Stimulated activated memory B cell treated with anti-CD40 and anti-IgM and Interleukin-4, amounts not matched to agents 10 μg/mL and 1 μg/mL and 100 μg/mL, for 72 hours (primary cell): Measurements from ENCODE around the gene PRKG1.
"Not testable (repeated sequence)": the region's sequence is repeated elsewhere in the genome, so short reads cannot be mapped to it uniquely, and the experiment has no call there.

Source experiments
- ATAC-seq: fragments of 150-1000 bp; cut with Tn5 transposase; 2 replicates; pipeline ENCODE4 v1.10.0; 2021
- H3K27ac Mint-ChIP-seq: one replicate; pipeline ENCODE4 v1.8.0; 2022; ENCODE audit warnings: mild to moderate bottlenecking, mixed read lengths
- H3K27me3 Mint-ChIP-seq: one replicate; pipeline ENCODE4 v1.8.0; 2022; ENCODE audit warnings: mixed read lengths
- H3K36me3 Mint-ChIP-seq: one replicate; pipeline ENCODE4 v1.8.0; 2022; ENCODE audit warnings: mixed read lengths
- H3K4me1 Mint-ChIP-seq: one replicate; pipeline ENCODE4 v1.8.0; 2022; ENCODE audit warnings: mixed read lengths
- H3K4me3 Mint-ChIP-seq: one replicate; pipeline ENCODE4 v1.8.0; 2022; ENCODE audit warnings: mild to moderate bottlenecking, moderate library complexity, mixed read lengths
- H3K9me3 Mint-ChIP-seq: one replicate; pipeline ENCODE4 v1.8.0; 2022; ENCODE audit warnings: mixed read lengths

PRKG1 gene

GRCh38 chr10:51675088-51675487 is 600.8 kb downstream of the PRKG1 start:
- no peak overlapping the region for H3K4me3 Mint-ChIP-seq
- no peak for ATAC-seq
- H3K4me1 Mint-ChIP-seq: no peaks in the 10 kb centered on the region
- H3K27ac Mint-ChIP-seq: no peak overlapping the region
- no peaks in the 10 kb centered on the region for H3K36me3 Mint-ChIP-seq
- peaks cover 8% of the 10 kb centered on the region for H3K9me3 Mint-ChIP-seq
- peaks cover 43% of the 10 kb centered on the region for H3K27me3 Mint-ChIP-seq

GRCh38 chr10:51679841-51680240 is 605.6 kb downstream of the PRKG1 start:
- Mint-ChIP-seq H3K4me1 (no peaks in the 10 kb centered on the region), H3K27me3 (peaks cover 29% of the 10 kb centered on the region), H3K9me3 (no peaks in the 10 kb centered on the region), H3K27ac (no peak overlapping the region), H3K36me3 (no peaks in the 10 kb centered on the region), H3K4me3 (no peak overlapping the region)
- ATAC-seq: no peak

GRCh38 chr10:51683031-51683691 is 608.9 kb downstream of the PRKG1 start:
- Mint-ChIP-seq H3K4me3 (no peak overlapping the region), H3K4me1 (no peaks in the 10 kb centered on the region), H3K27me3 (peaks cover 21% of the 10 kb centered on the region), H3K9me3 (no peaks in the 10 kb centered on the region), H3K36me3 (no peaks in the 10 kb centered on the region), H3K27ac (no peak overlapping the region)
- no peak for ATAC-seq

GRCh38 chr10:51685768-51686167 is 611.5 kb downstream of the PRKG1 start:
- ATAC-seq: no peak
- H3K9me3 Mint-ChIP-seq: peaks cover 6% of the 10 kb centered on the region
- H3K4me3 Mint-ChIP-seq: no peak overlapping the region
- no peaks in the 10 kb centered on the region for H3K4me1 Mint-ChIP-seq
- H3K27me3 Mint-ChIP-seq: peaks cover 8% of the 10 kb centered on the region
- no peaks in the 10 kb centered on the region for H3K36me3 Mint-ChIP-seq
- H3K27ac Mint-ChIP-seq: no peak overlapping the region

GRCh38 chr10:51687296-51687695 is 613.0 kb downstream of the PRKG1 start:
- Mint-ChIP-seq H3K36me3 (no peaks in the 10 kb centered on the region), H3K4me1 (no peaks in the 10 kb centered on the region), H3K9me3 (peaks cover 6% of the 10 kb centered on the region), H3K27ac (no peak overlapping the region), H3K4me3 (no peak overlapping the region), H3K27me3 (peaks cover 3% of the 10 kb centered on the region)
- ATAC-seq: no peak

GRCh38 chr10:51688826-51689225 is 614.5 kb downstream of the PRKG1 start:
- not testable (repeated sequence) for H3K4me3 Mint-ChIP-seq, H3K27me3 Mint-ChIP-seq, H3K27ac Mint-ChIP-seq, H3K9me3 Mint-ChIP-seq, H3K4me1 Mint-ChIP-seq, H3K36me3 Mint-ChIP-seq, ATAC-seq

- no peak for ATAC-seq
Measured at GRCh38 chr10:51689536-51689935, 615.2 kb downstream of the PRKG1 start.

GRCh38 chr10:51691135-51691534 is 616.8 kb downstream of the PRKG1 start:
- peaks cover 10% of the 10 kb centered on the region for H3K4me1 Mint-ChIP-seq
- H3K9me3 Mint-ChIP-seq: peaks cover 6% of the 10 kb centered on the region
- H3K4me3 Mint-ChIP-seq: no peak overlapping the region
- no peaks in the 10 kb centered on the region for H3K27me3 Mint-ChIP-seq
- H3K27ac Mint-ChIP-seq: no peak overlapping the region
- peaks cover 2% of the 10 kb centered on the region for H3K36me3 Mint-ChIP-seq
- no peak for ATAC-seq

More at GRCh38 chr10:51689536-51689935, 615.2 kb downstream of the PRKG1 start:
- Mint-ChIP-seq H3K4me3 (no peak overlapping the region), H3K9me3 (peaks cover 6% of the 10 kb centered on the region), H3K36me3 (no peaks in the 10 kb centered on the region), H3K4me1 (no peaks in the 10 kb centered on the region), H3K27me3 (no peaks in the 10 kb centered on the region), H3K27ac (no peak overlapping the region)

- peaks cover 33% of the 10 kb centered on the region for H3K4me1 Mint-ChIP-seq
- H3K36me3 Mint-ChIP-seq: peaks cover 22% of the 10 kb centered on the region
- H3K27ac Mint-ChIP-seq: no peak overlapping the region
- peaks cover 3% of the 10 kb centered on the region for H3K9me3 Mint-ChIP-seq
- H3K4me3 Mint-ChIP-seq: no peak overlapping the region
- H3K27me3 Mint-ChIP-seq: no peaks in the 10 kb centered on the region
- ATAC-seq: no peak
Measured at GRCh38 chr10:51694086-51694768, 619.9 kb downstream of the PRKG1 start.

- Mint-ChIP-seq H3K27ac (no peak overlapping the region), H3K9me3 (no peaks in the 10 kb centered on the region), H3K27me3 (no peaks in the 10 kb centered on the region), H3K4me1 (peaks cover 33% of the 10 kb centered on the region), H3K4me3 (no peak overlapping the region), H3K36me3 (peaks cover 22% of the 10 kb centered on the region)
- ATAC-seq: no peak
Measured at GRCh38 chr10:51696251-51696650, 622.0 kb downstream of the PRKG1 start.

- Mint-ChIP-seq H3K36me3 (peaks cover 22% of the 10 kb centered on the region), H3K4me1 (peaks cover 33% of the 10 kb centered on the region), H3K9me3 (no peaks in the 10 kb centered on the region), H3K27me3 (no peaks in the 10 kb centered on the region), H3K4me3 (peak overlapping the region; percentile 95), H3K27ac (peak overlapping the region; percentile 99)
- ATAC-seq: no peak
Measured at GRCh38 chr10:51698473-51699063, 624.3 kb downstream of the PRKG1 start.

GRCh38 chr10:51699145-51699474 is 624.8 kb downstream of the PRKG1 start:
- Mint-ChIP-seq H3K27me3 (no peaks in the 10 kb centered on the region), H3K27ac (peak overlapping the region; percentile 99), H3K36me3 (peaks cover 22% of the 10 kb centered on the region), H3K4me1 (peaks cover 33% of the 10 kb centered on the region), H3K4me3 (peak overlapping the region; percentile 95), H3K9me3 (no peaks in the 10 kb centered on the region)
- ATAC-seq: peak; percentile 61

- Mint-ChIP-seq H3K4me1 (peaks cover 33% of the 10 kb centered on the region), H3K36me3 (peaks cover 22% of the 10 kb centered on the region), H3K9me3 (no peaks in the 10 kb centered on the region), H3K27me3 (no peaks in the 10 kb centered on the region), H3K27ac (peak within 1 kb of the TSS; percentile 99), H3K4me3 (peak within 1 kb of the TSS; percentile 95)
- peak; percentile 97 for ATAC-seq
Measured at GRCh38 chr10:51699475-51700227, 625.4 kb downstream of the PRKG1 start, which contains the start of gene CSTF2T. CSTF2T (minus strand) TSS chr10:51699595; CDS start chr10:51699549, 46 bp downstream.

GRCh38 chr10:51700228-51700817 is 626.0 kb downstream of the PRKG1 start:
- peak overlapping the region; percentile 99 for H3K27ac Mint-ChIP-seq
- ATAC-seq: no peak
- H3K9me3 Mint-ChIP-seq: no peaks in the 10 kb centered on the region
- peak overlapping the region; percentile 95 for H3K4me3 Mint-ChIP-seq
- H3K4me1 Mint-ChIP-seq: peaks cover 32% of the 10 kb centered on the region
- H3K27me3 Mint-ChIP-seq: no peaks in the 10 kb centered on the region
- H3K36me3 Mint-ChIP-seq: peaks cover 22% of the 10 kb centered on the region

- Mint-ChIP-seq H3K9me3 (no peaks in the 10 kb centered on the region), H3K36me3 (no peaks in the 10 kb centered on the region), H3K27me3 (peaks cover 9% of the 10 kb centered on the region), H3K4me1 (no peaks in the 10 kb centered on the region), H3K4me3 (no peak overlapping the region), H3K27ac (no peak overlapping the region)
- no peak for ATAC-seq
Measured at GRCh38 chr10:51705774-51706173, 631.5 kb downstream of the PRKG1 start.
